ENCODE results near the gene SPI1. TPM values are rescaled to one million over a fixed set of nuclear protein-coding genes. Genes with fewer than 3 reads are reported as not detected.

The SPI1 gene
- total and polyA plus RNA-seq, 12 donors, result 2.7 to 79.2 (median 41.8) TPM

GRCh38 chr11:47374720-47375019 lies 3.7 kb downstream of the SPI1 start:
- TF ChIP-seq CTCF (IDR thresholded peaks at IDR 0.05) (no peak), POLR2A (IDR thresholded peaks at IDR 0.05) (no peak)
- intact Hi-C loops (cut with DNase I), result loop anchor here (5.0 kb wide), 2 partner anchors 38 to 78 kb away; no protein-coding TSS in a partner anchor
- Histone ChIP-seq H3K9me3 (replicated peaks in 1 of 3) (no peaks in the 10 kb centered on the region), H3K4me1 (replicated peaks in 1 of 2) (peaks cover 0 to 1% of the 10 kb centered on the region in 2 donors), H3K36me3 (replicated peaks in 1 of 2) (no peaks in the 10 kb centered on the region), H3K4me3 (no peak overlapping the region), H3K27ac (peak overlapping the region in 1 of 5 donors; percentile 58), H3K27me3 (no peaks in the 10 kb centered on the region)
- 60 to 76% (median 73%) methylated on average over 2 to 5 of the region's 5 CpGs; no CpG with 5 or more reads in 1 of the 4 donors for WGBS, 4 donors
- no peak for DNase-seq

DNA sequence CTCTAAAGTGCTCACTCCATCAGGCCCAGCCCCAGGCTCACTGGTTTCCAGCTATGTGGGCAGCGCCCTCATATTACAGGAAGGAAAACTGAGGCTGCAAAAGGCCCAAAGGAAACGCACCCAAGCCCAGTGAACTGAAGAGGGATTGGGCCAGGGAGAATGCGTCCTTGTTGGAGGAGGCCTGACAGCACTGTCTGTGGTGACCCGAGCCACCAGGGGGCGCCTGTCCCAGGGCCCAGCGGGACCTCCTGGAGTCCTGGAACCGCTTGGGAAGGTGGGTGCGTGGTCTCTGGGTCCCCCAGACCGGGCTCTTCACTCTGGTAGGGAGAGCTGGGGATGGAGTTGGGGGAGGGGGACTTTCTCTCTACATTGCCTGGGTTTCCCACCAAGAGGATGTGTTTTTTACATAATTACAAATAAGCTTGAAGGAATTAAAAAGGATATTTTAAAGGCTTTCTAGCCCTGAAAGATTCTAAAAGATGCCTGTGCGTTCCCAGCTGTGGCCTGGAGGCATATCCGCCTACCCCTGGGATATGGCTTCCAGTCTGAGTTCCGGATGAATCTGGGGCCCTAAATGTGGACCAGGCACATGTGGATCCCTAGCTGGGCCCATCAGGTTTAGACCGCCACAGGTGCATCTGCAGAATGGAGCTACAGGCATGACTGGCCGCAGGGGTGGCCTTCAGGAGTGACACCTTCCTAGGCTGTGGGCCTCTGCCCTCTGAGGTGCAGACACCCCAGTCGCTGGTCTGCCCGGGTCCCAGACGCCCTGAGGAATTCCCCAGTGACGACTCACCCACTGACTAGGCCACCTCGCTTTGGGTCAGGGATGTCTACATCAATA lies 4.2 kb downstream of the SPI1 start:
- 17 to 36% (median 32%) methylated on average over 6 to 19 of the region's 19 CpGs for WGBS, 4 donors
- Histone ChIP-seq H3K27me3 (no peaks in the 10 kb centered on the region), H3K27ac (peak overlapping the region in 1 of 5 donors; percentile 58), H3K4me1 (replicated peaks in 1 of 2) (peaks cover 3 to 6% of the 10 kb centered on the region in 2 donors), H3K36me3 (replicated peaks in 1 of 2) (no peaks in the 10 kb centered on the region), H3K4me3 (no peak overlapping the region), H3K9me3 (replicated peaks in 1 of 3) (no peaks in the 10 kb centered on the region)
- intact Hi-C loops (cut with DNase I), result loop anchor here in 1 of 2 donors (5.0 kb wide), 2 partner anchors 38 to 78 kb away; no protein-coding TSS in a partner anchor
- TF ChIP-seq CTCF (IDR thresholded peaks at IDR 0.05), result peak; percentile 85 to 97 (median 94)
- no peak for TF ChIP-seq POLR2A (IDR thresholded peaks at IDR 0.05)
- peak; percentile 81 to 92 (median 88) for DNase-seq

GRCh38 chr11:47372422-47372821 lies 5.9 kb downstream of the SPI1 start:
- Histone ChIP-seq H3K9me3 (replicated peaks in 1 of 3) (no peaks in the 10 kb centered on the region), H3K27ac (no peak overlapping the region), H3K27me3 (no peaks in the 10 kb centered on the region), H3K36me3 (replicated peaks in 1 of 2) (no peaks in the 10 kb centered on the region), H3K4me1 (replicated peaks in 1 of 2) (peaks cover 4 to 7% of the 10 kb centered on the region in 2 donors), H3K4me3 (no peak overlapping the region)
- TF ChIP-seq POLR2A (IDR thresholded peaks at IDR 0.05) (no peak), CTCF (IDR thresholded peaks at IDR 0.05) (no peak)
- 71 to 85% (median 78%) methylated on average over 7 of the region's 7 CpGs for WGBS, 4 donors
- no peak for DNase-seq
- intact Hi-C loops (cut with DNase I), result loop anchor here in 1 of 2 donors (5.0 kb wide), 2 partner anchors 40 to 80 kb away; no protein-coding TSS in a partner anchor

- H3K27me3 ChIP-seq, result no peaks in the 10 kb centered on the region
- no peak overlapping the region for H3K4me3 ChIP-seq
- no peaks in the 10 kb centered on the region for H3K36me3 ChIP-seq (replicated peaks in 1 of 2)
- no peak for DNase-seq
- 45 to 61% (median 59%) methylated on average over 3 of the region's 3 CpGs for WGBS, 4 donors
- intact Hi-C loops (cut with DNase I), result loop anchor here in 1 of 2 donors (5.0 kb wide), 2 partner anchors 43 to 83 kb away; no protein-coding TSS in a partner anchor
- no peak for TF ChIP-seq POLR2A (IDR thresholded peaks at IDR 0.05)
- no peak for TF ChIP-seq CTCF (IDR thresholded peaks at IDR 0.05)
- H3K27ac ChIP-seq, result peak overlapping the region in 3 of 5 donors; percentile 11 to 36 (median 21)
- H3K4me1 ChIP-seq (replicated peaks in 1 of 2), result peaks cover 4 to 7% of the 10 kb centered on the region in 2 donors
- H3K9me3 ChIP-seq (replicated peaks in 1 of 3), result no peaks in the 10 kb centered on the region
Observed at GRCh38 chr11:47369676-47370075, 8.7 kb downstream of the SPI1 start.
